GM18511 (cell line): ENCODE measurements around the gene NPAS3.

Experiments
- ATAC-seq: cut with Tn5 transposase; IDR thresholded peaks from one replicate; pipeline ENCODE4 v1.9.1; 2021; ENCODE audit warnings: mild to moderate bottlenecking, moderate library complexity; ENCODE audit not compliant: unreplicated experiment

NPAS3 gene

GRCh38 chr14:33727606-33728005, 788.9 kb downstream of the NPAS3 start:
- ATAC-seq: no peak

- ATAC-seq: no peak
Observed at GRCh38 chr14:33728010-33728498, 789.4 kb downstream of the NPAS3 start.

- no peak for ATAC-seq
Observed at GRCh38 chr14:33730156-33730555, 791.5 kb downstream of the NPAS3 start.

- no peak for ATAC-seq
Observed at GRCh38 chr14:33732175-33732574, 793.5 kb downstream of the NPAS3 start.

GRCh38 chr14:33733310-33733709, 794.6 kb downstream of the NPAS3 start:
- no peak for ATAC-seq

GRCh38 chr14:33733721-33734120, 795.0 kb downstream of the NPAS3 start:
- no peak for ATAC-seq

- no peak for ATAC-seq
Observed at GRCh38 chr14:33734387-33734786, 795.7 kb downstream of the NPAS3 start.

GRCh38 chr14:33736299-33736825, 797.7 kb downstream of the NPAS3 start:
- no peak for ATAC-seq

GRCh38 chr14:33736979-33737378, 798.3 kb downstream of the NPAS3 start:
- no peak for ATAC-seq

GRCh38 chr14:33737446-33737845, 798.8 kb downstream of the NPAS3 start:
- ATAC-seq: no peak

GRCh38 chr14:33738029-33738428, 799.4 kb downstream of the NPAS3 start:
- no peak for ATAC-seq

GRCh38 chr14:33738491-33738890, 799.8 kb downstream of the NPAS3 start:
- no peak for ATAC-seq

GRCh38 chr14:33740531-33740930, 801.9 kb downstream of the NPAS3 start:
- no peak for ATAC-seq

GRCh38 chr14:33742166-33742565, 803.5 kb downstream of the NPAS3 start:
- ATAC-seq: no peak

- no peak for ATAC-seq
Observed at GRCh38 chr14:33745163-33745562, 806.5 kb downstream of the NPAS3 start.

GRCh38 chr14:33747749-33748148, 809.1 kb downstream of the NPAS3 start:
- no peak for ATAC-seq

- no peak for ATAC-seq
Observed at GRCh38 chr14:33754261-33754660, 815.6 kb downstream of the NPAS3 start.

- ATAC-seq: no peak
Observed at GRCh38 chr14:33755358-33755757, 816.7 kb downstream of the NPAS3 start.

- ATAC-seq: no peak
Observed at GRCh38 chr14:33756833-33757232, 818.2 kb downstream of the NPAS3 start.

- no peak for ATAC-seq
Observed at GRCh38 chr14:33758547-33758946, 819.9 kb downstream of the NPAS3 start.

- ATAC-seq: no peak
Observed at GRCh38 chr14:33762161-33762851, 823.6 kb downstream of the NPAS3 start.

- no peak for ATAC-seq
Observed at GRCh38 chr14:33764876-33765650, 826.4 kb downstream of the NPAS3 start.
